ENCODE measurements around the gene PCDHGA10. TPM values are rescaled to one million over a fixed set of nuclear protein-coding genes. Genes with fewer than 3 reads are reported as not detected.
"Not testable (repeated sequence)": the region's sequence is repeated elsewhere in the genome, so short reads cannot be mapped to it uniquely, and the experiment has no call there.

PCDHGA10 gene
- total RNA-seq, 2 donors from 2014 or later = 3.2 to 20.7 TPM

GRCh38 chr5:141387557-141388311, 25.1 kb upstream of the PCDHGA10 start, which contains the start of gene PCDHGB4:
Gene PCDHGB4 (plus strand): TSS chr5:141387698. CDS start chr5:141387885, 187 bp downstream.
- Mint-ChIP-seq H3K27me3 (ENCODE audit: insufficient read depth) (peaks cover 11% of the 10 kb centered on the region), H3K36me3 (ENCODE audit: low read depth) (peaks cover 51% of the 10 kb centered on the region), H3K27ac (peak within 1 kb of the TSS; percentile 64), H3K9me3 (peaks cover 76% of the 10 kb centered on the region), H3K4me3 (peak within 1 kb of the TSS; percentile 77)
- Histone ChIP-seq H3K4me3 (ENCODE audit: low read length) (peak within 1 kb of the TSS; percentile 35), H3K9me3 (ENCODE audit: control insufficient read depth, low read length) (peaks cover 68% of the 10 kb centered on the region)
- not testable (repeated sequence) for H3K27me3 ChIP-seq (ENCODE audit: control insufficient read depth, insufficient read depth, low read length, poor library complexity, severe bottlenecking); H3K27ac ChIP-seq (ENCODE audit: low read depth, low read length); H3K36me3 ChIP-seq (ENCODE audit: control insufficient read depth, insufficient read depth, low read length); H3K9ac ChIP-seq (ENCODE audit: extremely low read depth, low read length, poor library complexity, severe bottlenecking); H3K4me1 Mint-ChIP-seq; H3K4me1 ChIP-seq (ENCODE audit: control insufficient read depth, insufficient read depth, low read length)
- TF ChIP-seq, protein P1, sequence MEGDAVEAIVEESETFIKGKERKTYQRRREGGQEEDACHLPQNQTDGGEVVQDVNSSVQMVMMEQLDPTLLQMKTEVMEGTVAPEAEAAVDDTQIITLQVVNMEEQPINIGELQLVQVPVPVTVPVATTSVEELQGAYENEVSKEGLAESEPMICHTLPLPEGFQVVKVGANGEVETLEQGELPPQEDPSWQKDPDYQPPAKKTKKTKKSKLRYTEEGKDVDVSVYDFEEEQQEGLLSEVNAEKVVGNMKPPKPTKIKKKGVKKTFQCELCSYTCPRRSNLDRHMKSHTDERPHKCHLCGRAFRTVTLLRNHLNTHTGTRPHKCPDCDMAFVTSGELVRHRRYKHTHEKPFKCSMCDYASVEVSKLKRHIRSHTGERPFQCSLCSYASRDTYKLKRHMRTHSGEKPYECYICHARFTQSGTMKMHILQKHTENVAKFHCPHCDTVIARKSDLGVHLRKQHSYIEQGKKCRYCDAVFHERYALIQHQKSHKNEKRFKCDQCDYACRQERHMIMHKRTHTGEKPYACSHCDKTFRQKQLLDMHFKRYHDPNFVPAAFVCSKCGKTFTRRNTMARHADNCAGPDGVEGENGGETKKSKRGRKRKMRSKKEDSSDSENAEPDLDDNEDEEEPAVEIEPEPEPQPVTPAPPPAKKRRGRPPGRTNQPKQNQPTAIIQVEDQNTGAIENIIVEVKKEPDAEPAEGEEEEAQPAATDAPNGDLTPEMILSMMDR (conservative IDR thresholded peaks at IDR 0.05) = peak; percentile 86
- 73% methylated on average over 5 to 18 of the region's 40 CpGs for WGBS, 2 experiments (ENCODE audit: insufficient coverage in 1 of 2, insufficient read length in 1 of 2)
- peak; percentile 88 for DNase-seq

DNA sequence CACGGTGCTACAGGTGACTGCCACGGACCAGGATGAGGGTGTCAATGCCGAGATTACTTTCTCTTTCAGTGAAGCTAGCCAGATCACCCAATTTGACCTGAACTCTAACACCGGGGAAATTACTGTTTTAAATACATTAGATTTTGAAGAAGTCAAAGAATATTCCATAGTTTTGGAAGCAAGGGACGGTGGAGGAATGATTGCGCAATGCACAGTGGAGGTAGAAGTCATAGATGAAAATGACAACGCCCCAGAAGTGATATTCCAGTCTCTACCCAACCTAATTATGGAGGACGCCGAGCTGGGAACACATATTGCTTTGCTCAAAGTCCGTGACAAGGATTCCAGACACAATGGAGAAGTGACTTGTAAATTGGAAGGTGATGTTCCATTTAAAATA, 24.1 kb upstream of the PCDHGA10 start:
- H3K9ac ChIP-seq (ENCODE audit: extremely low read depth, low read length, poor library complexity, severe bottlenecking) = no peak overlapping the region
- peaks cover 76% of the 10 kb centered on the region for H3K9me3 Mint-ChIP-seq
- H3K4me3 ChIP-seq (ENCODE audit: low read length) = peak overlapping the region; percentile 35
- no peaks in the 10 kb centered on the region for H3K27me3 ChIP-seq (ENCODE audit: control insufficient read depth, insufficient read depth, low read length, poor library complexity, severe bottlenecking)
- no peaks in the 10 kb centered on the region for H3K36me3 ChIP-seq (ENCODE audit: control insufficient read depth, insufficient read depth, low read length)
- peaks cover 11% of the 10 kb centered on the region for H3K27me3 Mint-ChIP-seq (ENCODE audit: insufficient read depth)
- no peaks in the 10 kb centered on the region for H3K4me1 Mint-ChIP-seq
- DNase-seq = no peak
- no peak overlapping the region for H3K27ac ChIP-seq (ENCODE audit: low read depth, low read length)
- H3K36me3 Mint-ChIP-seq (ENCODE audit: low read depth) = peaks cover 51% of the 10 kb centered on the region
- H3K4me3 Mint-ChIP-seq = peak overlapping the region; percentile 77
- H3K27ac Mint-ChIP-seq = no peak overlapping the region
- TF ChIP-seq, protein P1 (conservative IDR thresholded peaks at IDR 0.05) = no peak
- H3K4me1 ChIP-seq (ENCODE audit: control insufficient read depth, insufficient read depth, low read length) = no peaks in the 10 kb centered on the region
- WGBS, 2 experiments (ENCODE audit: insufficient coverage in 1 of 2, insufficient read length in 1 of 2) = 92 to 95% methylated on average over 5 to 10 of the region's 10 CpGs
- H3K9me3 ChIP-seq (ENCODE audit: control insufficient read depth, low read length) = peaks cover 65% of the 10 kb centered on the region

- no peaks in the 10 kb centered on the region for H3K27me3 ChIP-seq (ENCODE audit: control insufficient read depth, insufficient read depth, low read length, poor library complexity, severe bottlenecking)
- H3K27ac Mint-ChIP-seq = no peak overlapping the region
- 94 to 96% methylated on average over 74 to 77 of the region's 77 CpGs for WGBS, 2 experiments (ENCODE audit: insufficient coverage in 1 of 2, insufficient read length in 1 of 2)
- H3K36me3 Mint-ChIP-seq (ENCODE audit: low read depth) = peaks cover 53% of the 10 kb centered on the region
- H3K4me3 ChIP-seq (ENCODE audit: low read length) = no peak overlapping the region
- TF ChIP-seq, protein P1 (conservative IDR thresholded peaks at IDR 0.05) = no peak
- H3K27me3 Mint-ChIP-seq (ENCODE audit: insufficient read depth) = peaks cover 11% of the 10 kb centered on the region
- H3K36me3 ChIP-seq (ENCODE audit: control insufficient read depth, insufficient read depth, low read length) = no peaks in the 10 kb centered on the region
- peaks cover 64% of the 10 kb centered on the region for H3K9me3 ChIP-seq (ENCODE audit: control insufficient read depth, low read length)
- DNase-seq = no peak
- H3K4me3 Mint-ChIP-seq = no peak overlapping the region
- no peaks in the 10 kb centered on the region for H3K4me1 Mint-ChIP-seq
- no peaks in the 10 kb centered on the region for H3K4me1 ChIP-seq (ENCODE audit: control insufficient read depth, insufficient read depth, low read length)
- H3K9ac ChIP-seq (ENCODE audit: extremely low read depth, low read length, poor library complexity, severe bottlenecking) = no peak overlapping the region
- peaks cover 76% of the 10 kb centered on the region for H3K9me3 Mint-ChIP-seq
- H3K27ac ChIP-seq (ENCODE audit: low read depth, low read length) = no peak overlapping the region
Observed at GRCh38 chr5:141389153-141390042, 23.4 kb upstream of the PCDHGA10 start.

Measured in endodermal cell (in vitro differentiated cells).